ENCODE data around the gene HAUS1.
"Not testable (repeated sequence)": the region's sequence is repeated elsewhere in the genome, so short reads cannot be mapped to it uniquely, and the experiment has no call there.

The HAUS1 gene

DNA sequence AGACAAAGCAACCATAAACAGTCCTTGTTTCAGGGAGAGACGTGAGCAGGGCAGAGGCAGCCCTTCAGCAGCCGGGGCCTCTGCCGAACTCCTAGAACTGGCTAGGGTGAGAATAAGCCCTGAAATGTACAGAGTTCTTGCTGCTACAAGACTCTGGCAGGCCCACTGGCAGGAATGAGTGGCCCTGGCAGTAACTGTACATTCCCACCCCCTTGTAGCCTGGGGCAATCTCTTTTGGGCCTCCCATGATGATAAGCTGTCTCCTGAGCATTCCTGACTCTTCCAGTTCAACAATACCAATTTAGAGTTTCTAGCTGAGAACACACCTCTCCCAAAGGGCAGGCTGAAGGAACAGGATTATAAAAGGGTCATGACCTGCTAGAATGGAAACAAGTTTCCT is 54.3 kb downstream of the HAUS1 start:
- no peak for DNase-seq

GRCh38 chr18:46160050-46160798 is 56.0 kb downstream of the HAUS1 start:
- no peak for DNase-seq

DNA sequence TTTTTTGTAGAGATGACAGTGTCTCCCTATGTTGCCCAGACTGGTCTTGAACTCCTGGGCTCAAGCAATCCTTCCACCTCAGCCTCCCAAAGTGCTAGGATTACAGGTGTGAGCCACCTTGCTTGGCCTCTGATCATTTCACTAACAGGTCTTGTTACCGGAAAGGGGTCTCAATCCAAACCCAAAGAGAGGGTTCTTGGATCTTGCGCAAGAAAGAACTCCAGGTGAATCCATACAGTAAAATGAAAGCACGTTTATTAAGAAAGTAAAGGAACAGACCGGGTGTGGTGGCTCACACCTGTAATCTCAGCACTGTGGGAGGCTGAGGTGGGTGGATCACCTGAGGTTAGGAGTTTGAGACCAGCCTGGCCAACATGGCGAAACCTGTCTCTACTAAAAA is 56.7 kb downstream of the HAUS1 start:
- DNase-seq, result not testable (repeated sequence)

DNA sequence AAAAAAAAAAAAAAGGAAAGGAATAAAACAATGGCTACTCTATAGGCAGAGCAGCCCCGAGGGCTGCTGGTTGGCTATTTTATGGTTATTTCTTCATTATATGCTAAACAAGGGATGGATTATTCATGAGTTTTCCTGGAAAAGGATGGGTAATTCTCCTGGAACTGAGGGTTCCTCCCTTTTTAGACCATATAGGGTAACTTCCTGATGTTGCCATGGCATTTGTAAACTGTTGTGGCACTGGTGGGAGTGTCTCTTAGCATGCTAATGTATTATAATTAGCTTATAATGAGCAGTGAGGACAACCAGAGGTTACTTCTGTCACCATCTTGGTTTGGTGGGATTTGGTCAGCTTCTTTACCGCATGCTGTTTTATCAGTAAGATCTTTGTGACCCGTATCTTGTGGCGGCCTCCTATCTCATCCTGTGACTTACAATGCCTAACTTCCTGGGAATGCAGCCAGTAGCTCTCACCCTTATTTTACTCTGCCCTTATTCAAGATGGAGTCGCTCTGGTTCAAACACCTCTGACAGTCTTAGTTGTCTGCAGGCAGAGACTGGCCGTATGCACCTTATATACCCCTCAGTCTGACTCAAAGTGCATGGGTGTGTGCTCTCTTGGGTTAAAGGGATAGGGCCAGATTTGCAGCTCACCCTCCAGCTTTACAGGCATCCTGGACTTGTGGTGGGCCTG is 57.7 kb downstream of the HAUS1 start:
- DNase-seq, result no peak

DNA sequence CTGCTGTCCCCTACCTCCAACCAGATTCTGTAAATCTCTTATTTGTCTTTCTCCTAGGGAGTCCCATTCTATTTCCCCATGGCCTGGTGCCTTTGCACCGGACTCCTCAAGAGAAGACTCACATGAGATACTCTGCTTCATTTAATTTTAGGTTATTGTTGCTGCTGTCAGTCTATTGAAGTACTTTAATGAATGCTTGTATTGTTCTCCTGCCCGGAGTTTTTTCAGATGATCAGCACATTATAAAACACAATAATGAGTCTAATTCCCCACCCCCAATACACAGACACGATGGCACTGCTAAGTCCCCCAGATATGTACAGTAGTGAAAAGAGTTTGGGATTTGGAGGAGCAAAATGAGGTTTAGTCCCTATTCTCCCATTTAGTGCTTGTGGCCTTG is 58.9 kb downstream of the HAUS1 start:
- DNase-seq, result no peak

DNA sequence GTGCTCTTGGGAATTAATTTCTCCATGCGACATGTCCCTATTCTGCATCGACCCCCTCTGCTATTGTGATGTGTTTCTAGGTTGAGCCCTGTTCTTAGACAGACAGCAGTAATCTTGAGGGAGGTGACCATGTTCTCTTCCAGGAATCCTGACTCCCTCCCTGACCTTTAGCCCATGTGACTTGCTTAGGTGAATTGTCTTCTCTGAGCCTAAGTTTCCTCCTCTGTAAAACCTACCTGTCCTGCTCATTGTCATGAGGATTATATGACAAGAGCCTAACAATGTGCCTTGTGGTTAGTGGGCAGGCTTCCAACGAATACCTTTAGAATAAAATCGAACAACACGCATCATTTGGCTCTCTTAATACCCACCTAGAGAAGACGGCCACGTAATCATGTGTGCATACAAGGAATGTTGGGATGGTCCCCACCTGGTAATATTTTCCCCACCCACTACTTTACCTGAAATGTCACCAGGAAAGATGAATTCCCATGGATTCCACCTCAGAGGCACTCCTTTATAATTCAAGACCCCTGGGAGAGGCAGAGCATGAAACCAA is 59.8 kb downstream of the HAUS1 start:
- no peak for DNase-seq

GRCh38 chr18:46164502-46164901 is 60.3 kb downstream of the HAUS1 start:
- DNase-seq, result not testable (repeated sequence)

DNA sequence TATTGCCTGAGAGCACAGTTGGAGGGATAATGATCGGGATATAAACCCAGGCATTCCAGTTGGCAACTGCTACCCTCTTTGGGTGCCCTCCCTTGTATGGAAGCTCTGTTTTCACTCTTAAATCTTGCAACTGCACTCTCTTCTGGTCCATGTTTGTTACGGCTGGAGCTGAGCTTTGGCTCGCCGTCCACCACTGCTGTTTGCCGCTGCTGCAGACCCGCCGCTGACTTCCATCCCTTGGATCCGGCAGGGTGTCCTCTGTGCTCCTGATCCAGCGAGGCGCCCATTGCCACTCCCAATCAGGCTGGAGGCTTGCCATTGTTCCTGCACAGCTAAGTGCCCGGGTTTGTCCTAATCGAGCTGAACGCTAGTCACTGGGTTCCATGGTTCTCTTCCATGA is 60.7 kb downstream of the HAUS1 start:
- no peak for DNase-seq

DNA sequence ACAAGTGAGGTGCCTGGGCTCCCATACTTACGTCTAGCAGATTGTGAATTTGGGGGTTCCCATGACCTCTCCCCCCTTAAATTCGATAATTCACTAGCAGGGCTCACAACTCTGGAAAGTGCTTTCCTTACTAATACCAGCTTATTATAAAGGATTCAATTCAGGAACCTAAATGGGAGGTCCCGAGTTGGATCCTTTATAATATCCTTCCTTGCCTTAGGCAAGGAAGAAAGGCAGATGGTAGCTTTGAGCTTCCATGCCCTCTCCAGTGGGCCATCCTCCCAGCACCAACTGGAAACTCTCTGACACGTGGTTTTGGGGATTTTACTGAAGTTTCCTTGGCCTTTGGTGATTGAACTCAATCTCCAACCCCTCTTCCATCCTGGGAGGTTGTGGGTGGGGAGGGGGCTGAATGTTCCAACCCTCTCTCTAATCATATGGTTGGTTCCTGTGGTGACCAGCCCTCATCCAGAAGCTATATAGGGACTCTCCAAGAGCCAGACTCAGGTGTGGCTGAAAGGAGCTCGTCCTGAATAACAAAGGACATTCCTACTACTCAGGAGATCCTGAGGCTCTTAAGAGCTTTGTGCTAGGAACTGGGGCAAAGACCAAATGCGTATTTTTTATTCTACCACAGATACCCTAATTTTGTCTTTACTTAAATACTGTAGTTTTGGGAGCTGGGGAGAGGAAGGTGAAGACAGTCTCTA is 62.2 kb downstream of the HAUS1 start:
- no peak for DNase-seq

- peak; percentile 8 for DNase-seq
These were observed 63.8 kb downstream of the HAUS1 start for GRCh38 chr18:46167971-46168370.

DNA sequence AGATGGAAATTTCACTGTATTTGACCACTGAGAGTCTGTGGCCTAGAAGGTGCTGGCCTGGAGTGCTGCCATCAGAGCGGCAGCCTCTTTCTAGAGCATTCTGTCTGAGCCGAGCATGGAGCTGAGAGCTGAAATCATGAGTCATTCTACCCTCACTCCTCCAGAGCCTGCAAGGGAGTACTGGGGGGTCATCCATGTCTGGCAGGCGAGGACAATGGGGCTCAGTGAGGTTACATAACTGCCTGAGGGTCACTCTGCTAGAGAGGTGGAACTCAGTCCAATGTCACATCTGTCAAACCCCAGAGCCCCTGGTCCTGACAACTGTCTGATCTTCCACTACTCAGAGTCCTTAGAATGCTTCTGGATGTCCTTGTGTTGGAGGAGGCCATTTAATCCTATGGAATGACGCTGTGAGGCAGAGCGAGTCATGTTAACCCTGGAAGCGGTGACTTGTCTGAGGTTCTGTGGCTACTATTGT is 65.3 kb downstream of the HAUS1 start:
- DNase-seq, result no peak

DNA sequence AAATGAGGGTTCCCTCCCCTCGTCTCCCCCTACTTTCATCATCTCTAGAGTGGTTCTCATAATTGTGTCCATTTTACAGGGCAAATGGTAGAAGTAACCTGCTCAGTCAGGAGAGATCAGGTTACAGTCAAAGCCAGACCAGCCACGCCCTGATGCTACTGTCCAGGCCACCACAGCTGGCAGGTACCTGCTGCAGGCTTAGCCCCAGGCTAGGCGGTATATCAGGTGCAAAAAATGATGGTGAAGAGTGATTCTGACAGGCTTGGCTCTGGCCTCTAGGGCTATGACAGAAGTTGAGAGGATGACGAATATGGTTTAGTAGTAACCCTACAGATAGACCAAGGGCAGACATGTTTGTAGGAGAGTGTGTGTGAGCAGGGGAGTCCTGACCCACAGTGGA is 67.1 kb downstream of the HAUS1 start:
- DNase-seq, result no peak

DNA sequence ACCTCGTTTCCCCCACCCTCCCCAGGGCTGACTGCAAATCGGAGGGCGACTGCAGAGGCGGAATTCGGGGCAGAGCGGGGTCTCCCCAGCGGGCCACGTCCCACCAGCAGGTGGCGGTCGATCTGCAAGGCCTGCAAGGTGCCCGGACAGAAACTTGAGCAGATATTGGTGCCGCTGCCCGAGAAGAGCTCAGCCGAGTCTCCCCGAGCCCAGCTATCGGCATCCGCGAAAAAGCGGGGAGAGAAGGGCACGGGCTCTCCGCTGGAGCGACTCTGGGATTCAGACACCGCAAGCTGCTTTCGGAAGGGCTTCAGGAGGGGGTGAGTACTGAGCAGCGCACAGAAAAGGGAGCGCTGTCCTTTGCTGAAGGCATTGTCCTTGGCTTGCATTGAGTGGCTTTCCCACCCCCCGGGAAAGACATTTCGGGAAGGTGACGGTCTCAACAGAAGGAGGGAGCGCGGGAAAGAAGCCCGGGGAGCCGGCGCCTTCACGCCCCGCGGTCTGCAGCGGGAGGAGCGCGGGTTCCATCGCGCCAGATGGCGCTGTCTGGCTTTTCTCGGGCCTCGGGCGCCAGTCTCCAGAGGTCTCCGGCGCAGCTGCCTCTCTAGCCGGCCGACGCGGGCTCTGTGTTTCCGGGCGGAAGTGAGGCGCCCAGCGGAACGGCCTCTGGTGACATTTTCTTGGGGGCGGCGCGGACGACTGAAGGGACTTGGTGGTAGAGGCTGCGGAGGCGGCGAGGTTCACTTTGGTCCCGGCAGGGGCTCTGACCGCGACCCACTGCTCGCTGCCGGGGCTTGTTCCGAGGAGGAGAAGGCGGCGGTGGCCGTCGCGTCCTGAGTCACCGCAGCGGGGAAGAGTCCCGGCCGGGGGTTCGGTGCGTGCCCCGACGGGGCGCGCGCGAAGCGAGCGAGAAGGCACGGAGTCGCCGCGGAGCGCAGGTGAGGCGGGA is 69.5 kb downstream of the HAUS1 start:
- DNase-seq, result peak; percentile 92

GRCh38 chr18:46174342-46175041 is 70.3 kb downstream of the HAUS1 start:
- peak; percentile 28 for DNase-seq

GRCh38 chr18:46176001-46176400 is 71.8 kb downstream of the HAUS1 start:
- DNase-seq, result no peak

Measured in activated CD4-positive, alpha-beta T cell treated with anti-CD3 and anti-CD28 coated beads, Interleukin-2, amount 50 U/mL, for 1 hour (primary cell).